CD4-positive, alpha-beta T cell (primary cell): ENCODE measurements around the gene CABCOCO1. TPM values are rescaled to one million over a fixed set of nuclear protein-coding genes. Genes with fewer than 3 reads are reported as not detected.

Experiments used
- ATAC-seq: fragments of 200-7000 bp; cut with Tn5 transposase; one replicate; pipeline ENCODE4 v1.10.0; 2022; ENCODE audit warnings: mild to moderate bottlenecking; ENCODE audit not compliant: poor library complexity
- CTCF ChIA-PET: fragments of 350-600 bp; sonication (Branson Sonifier 250); formaldehyde crosslinking; loops from one replicate; lab custom pipeline; 2021; ENCODE audit warnings: antibody characterized with exemption, inconsistent platforms; lab: Charles Lee
- POLR2A ChIA-PET: fragments of 350-600 bp; sonication (Branson Sonifier 250); formaldehyde crosslinking; loops from one replicate; lab custom pipeline; 2021; ENCODE audit warnings: antibody characterized with exemption, inconsistent platforms; lab: Charles Lee
- DNase-seq, 14 experiments: peaks; one replicate each; pipeline ENCODE4 v3.0.0-alpha.2; 2013 to 2020; ENCODE audit warnings: mixed read lengths in 2 of 14
- H3K27ac ChIP-seq, 2 donors: one replicate each; pipeline versions ENCODE4 v1.5.1 to v1.7.0; 2013; ENCODE audit warnings: low read length in 2 of 2, low read depth in 1 of 2, mild to moderate bottlenecking in 1 of 2
- H3K27me3 ChIP-seq, 2 experiments: 1 replicate in 1 of 2; 2 replicates in 1 of 2; pipeline versions ENCODE4 v1.6.1 to v1.7.0; 2013; ENCODE audit warnings: low read length in 2 of 2, control low read depth in 1 of 2, mild to moderate bottlenecking in 1 of 2, moderate library complexity in 1 of 2; ENCODE audit not compliant: insufficient read depth in 2 of 2, control insufficient read depth in 1 of 2
- H3K36me3 ChIP-seq: one replicate; pipeline ENCODE4 v1.6.1; 2013; ENCODE audit warnings: low read length, control low read depth; ENCODE audit not compliant: insufficient read depth
- H3K4me1 ChIP-seq: one replicate; pipeline ENCODE4 v1.6.1; 2013; ENCODE audit warnings: low read length, control low read depth; ENCODE audit not compliant: insufficient read depth
- H3K4me3 ChIP-seq: one replicate; pipeline ENCODE4 v1.5.1; 2013; ENCODE audit warnings: mild to moderate bottlenecking, low read length, moderate library complexity
- H3K9me3 ChIP-seq, 2 experiments: 1 replicate in 1 of 2; 2 replicates in 1 of 2; pipeline versions ENCODE4 v1.6.1 to v1.7.0; 2013; ENCODE audit warnings: low read length in 2 of 2, mild to moderate bottlenecking in 2 of 2, control low read depth in 1 of 2, moderate library complexity in 1 of 2; ENCODE audit not compliant: control insufficient read depth in 1 of 2, insufficient read depth in 1 of 2
- H3K27ac Mint-ChIP-seq: one replicate; pipeline ENCODE4 v1.8.0; 2020; ENCODE audit warnings: mixed read lengths
- H3K27me3 Mint-ChIP-seq: one replicate; pipeline ENCODE4 v1.8.0; 2021; ENCODE audit warnings: mixed read lengths
- H3K36me3 Mint-ChIP-seq: one replicate; pipeline ENCODE4 v1.8.0; 2021; ENCODE audit warnings: low read depth, mixed read lengths
- H3K4me1 Mint-ChIP-seq: one replicate; pipeline ENCODE4 v1.8.0; 2021; ENCODE audit warnings: low read depth, mixed read lengths
- H3K4me3 Mint-ChIP-seq: one replicate; pipeline ENCODE4 v1.8.0; 2020; ENCODE audit warnings: mild to moderate bottlenecking, mixed read lengths
- H3K9me3 Mint-ChIP-seq: one replicate; pipeline ENCODE4 v1.8.0; 2020; ENCODE audit warnings: mixed read lengths
- CTCF ChIP-seq: fragments of 200-600 bp; IDR thresholded peaks from one replicate; pipeline ENCODE4 v1.8.0; 2022; ENCODE audit warnings: antibody characterized with exemption, mild to moderate bottlenecking
- intact Hi-C, 2 experiments: fragments of 100-400 bp; cut with DNase I in 1 of 2; cut with micrococcal nuclease in 1 of 2; formaldehyde crosslinking; loops; one replicate each; pipeline versions ENCODE4 v1.15.1 to v1.9.0; 2023 to 2025; cut with DNase I, micrococcal nuclease
- total RNA-seq, 174 experiments: library from RNA in 2 of 174; stranded (reverse) in 2 of 174; gene quantifications; one replicate each; pipeline ENCODE4 v1.2.3 and lab custom pipeline; 2021 to 2026

The CABCOCO1 gene
- total RNA-seq, 2 experiments from 2014 or later = not detected

DNA sequence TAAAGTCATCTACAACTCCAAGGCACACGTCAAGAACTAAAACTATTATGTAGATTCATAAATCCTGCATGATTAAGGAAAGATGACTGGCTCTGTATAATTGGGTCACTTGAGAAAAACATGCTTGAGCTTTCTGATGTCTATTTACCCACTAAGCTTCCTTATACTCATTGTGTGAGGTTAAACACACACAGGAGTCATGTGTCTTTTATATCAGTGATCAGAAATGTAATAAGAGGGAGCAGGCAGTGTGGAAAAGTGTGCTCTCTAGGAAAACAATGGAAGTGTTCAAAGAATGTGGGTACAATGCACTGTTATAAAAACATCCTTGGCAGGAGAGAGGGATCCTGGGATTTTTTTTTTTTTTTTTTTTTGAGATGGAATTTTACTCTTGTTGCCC lies 130.2 kb downstream of the CABCOCO1 start:
- intact Hi-C loops = no loop called here
- no peaks in the 10 kb centered on the region for H3K36me3 ChIP-seq
- TF ChIP-seq CTCF = no peak
- no peaks in the 10 kb centered on the region for H3K4me1 ChIP-seq
- no peaks in the 10 kb centered on the region for H3K36me3 Mint-ChIP-seq
- no peaks in the 10 kb centered on the region for H3K9me3 Mint-ChIP-seq
- H3K27ac ChIP-seq = no peak overlapping the region
- ATAC-seq (no peak), DNase-seq (no peak)
- no peak overlapping the region for H3K4me3 ChIP-seq
- ChIA-PET CTCF (no interaction called here), POLR2A (no interaction called here)
- no peaks in the 10 kb centered on the region for H3K4me1 Mint-ChIP-seq
- no peak overlapping the region for H3K4me3 Mint-ChIP-seq
- no peaks in the 10 kb centered on the region for H3K27me3 ChIP-seq
- no peak overlapping the region for H3K27ac Mint-ChIP-seq
- no peaks in the 10 kb centered on the region for H3K27me3 Mint-ChIP-seq
- no peaks in the 10 kb centered on the region for H3K9me3 ChIP-seq

- Mint-ChIP-seq H3K27me3 (no peaks in the 10 kb centered on the region), H3K4me1 (no peaks in the 10 kb centered on the region), H3K9me3 (no peaks in the 10 kb centered on the region), H3K36me3 (no peaks in the 10 kb centered on the region), H3K27ac (no peak overlapping the region), H3K4me3 (no peak overlapping the region)
- intact Hi-C loops = no loop called here
- Histone ChIP-seq H3K36me3 (no peaks in the 10 kb centered on the region), H3K27me3 (no peaks in the 10 kb centered on the region), H3K9me3 (no peaks in the 10 kb centered on the region), H3K4me3 (no peak overlapping the region), H3K27ac (no peak overlapping the region), H3K4me1 (no peaks in the 10 kb centered on the region)
- ChIA-PET POLR2A (no interaction called here), CTCF (no interaction called here)
- TF ChIP-seq CTCF = no peak
- DNase-seq = no peak
- ATAC-seq = no peak
Observed at GRCh38 chr10:61793760-61794703, 131.3 kb downstream of the CABCOCO1 start.

- no peaks in the 10 kb centered on the region for H3K36me3 Mint-ChIP-seq
- ChIA-PET CTCF (no interaction called here), POLR2A (no interaction called here)
- Histone ChIP-seq H3K27me3 (no peaks in the 10 kb centered on the region), H3K4me1 (no peaks in the 10 kb centered on the region), H3K9me3 (no peaks in the 10 kb centered on the region), H3K36me3 (no peaks in the 10 kb centered on the region), H3K4me3 (no peak overlapping the region), H3K27ac (no peak overlapping the region)
- H3K4me1 Mint-ChIP-seq = no peaks in the 10 kb centered on the region
- H3K9me3 Mint-ChIP-seq = no peaks in the 10 kb centered on the region
- no peak overlapping the region for H3K27ac Mint-ChIP-seq
- H3K4me3 Mint-ChIP-seq = no peak overlapping the region
- H3K27me3 Mint-ChIP-seq = no peaks in the 10 kb centered on the region
- no peak for TF ChIP-seq CTCF
- ATAC-seq = no peak
- no peak for DNase-seq
- intact Hi-C loops = no loop called here
Observed at GRCh38 chr10:61795147-61795546, 132.4 kb downstream of the CABCOCO1 start.
